T-cell (primary cell): ENCODE data around the gene CDC14A. TPM values are rescaled to one million over a fixed set of nuclear protein-coding genes. Genes with fewer than 3 reads are reported as not detected.
"Not testable (repeated sequence)": the region's sequence is repeated elsewhere in the genome, so short reads cannot be mapped to it uniquely, and the experiment has no call there.

Source experiments
- ATAC-seq, 4 experiments: fragments of 200-7000 bp in 3 of 4; fragments of 150-1000 bp in 1 of 4; cut with Tn5 transposase; replicated peaks in 1 of 4; 1 replicate in 3 of 4; 2 replicates in 1 of 4; pipeline ENCODE4 v1.10.0; 2021; ENCODE audit warnings: moderate library complexity in 3 of 4, mild to moderate bottlenecking in 2 of 4, moderate number of reproducible peaks in 1 of 4
- CTCF ChIA-PET, 2 donors: fragments of 300-600 bp; sonication (Branson Sonifier 250); formaldehyde crosslinking; loops; one replicate each; lab custom pipeline; 2022; ENCODE audit warnings: antibody characterized with exemption in 2 of 2; lab: Charles Lee
- POLR2A ChIA-PET, 2 donors: fragments of 300-600 bp; sonication (Branson Sonifier 250); formaldehyde crosslinking; loops; one replicate each; lab custom pipeline; 2022; ENCODE audit warnings: antibody characterized with exemption in 2 of 2; lab: Charles Lee
- DNase-seq, 35 experiments: peaks; one replicate each; pipeline versions ENCODE4 v3.0.0 to v3.0.0-alpha.2; 2013 to 2023
- H3K27ac ChIP-seq: one replicate; pipeline ENCODE4 v1.5.1; 2013; ENCODE audit warnings: low read length
- H3K27me3 ChIP-seq, 2 experiments: replicated peaks in 1 of 2; 1 replicate in 1 of 2; 2 replicates in 1 of 2; pipeline versions ENCODE4 v1.6.1 to v1.7.0; 2013; ENCODE audit warnings: low read length in 1 of 2, mixed read lengths in 1 of 2; ENCODE audit not compliant: control insufficient read depth in 2 of 2, insufficient read depth in 2 of 2; ENCODE audit errors: extremely low read depth in 1 of 2
- H3K36me3 ChIP-seq, 2 donors: 1 replicate in 1 of 2; 2 replicates in 1 of 2; pipeline versions ENCODE4 v1.6.1 to v1.7.0; 2013; ENCODE audit warnings: low read length in 1 of 2; ENCODE audit not compliant: control insufficient read depth in 2 of 2, insufficient read depth in 1 of 2; ENCODE audit errors: extremely low read depth in 1 of 2
- H3K4me1 ChIP-seq, 2 experiments: 1 replicate in 1 of 2; 2 replicates in 1 of 2; pipeline versions ENCODE4 v1.6.1 to v1.7.0; 2013; ENCODE audit warnings: low read length in 2 of 2, mixed read lengths in 1 of 2; ENCODE audit not compliant: insufficient read depth in 2 of 2, control insufficient read depth in 1 of 2; ENCODE audit errors: extremely low read depth in 1 of 2
- H3K4me3 ChIP-seq, 2 donors: 1 replicate in 1 of 2; 2 replicates in 1 of 2; pipeline versions ENCODE4 v1.5.1 to v1.7.0; 2013; ENCODE audit warnings: mild to moderate bottlenecking in 2 of 2, low read length in 1 of 2, moderate library complexity in 1 of 2; ENCODE audit not compliant: control insufficient read depth in 1 of 2; ENCODE audit errors: extremely low read depth in 1 of 2
- H3K9me3 ChIP-seq: 2 replicates; pipeline ENCODE4 v1.7.0; 2013
- H3K27ac Mint-ChIP-seq, 2 donors: one replicate each; pipeline ENCODE4 v1.8.0; 2020 to 2021; ENCODE audit warnings: mild to moderate bottlenecking in 2 of 2, mixed read lengths in 2 of 2
- H3K27me3 Mint-ChIP-seq, 2 donors: one replicate each; pipeline ENCODE4 v1.8.0; 2021 to 2022; ENCODE audit warnings: mixed read lengths in 2 of 2
- H3K36me3 Mint-ChIP-seq: one replicate; pipeline ENCODE4 v1.8.0; 2021; ENCODE audit warnings: mixed read lengths
- H3K4me1 Mint-ChIP-seq, 3 donors: one replicate each; pipeline ENCODE4 v1.8.0; 2020 to 2022; ENCODE audit warnings: mixed read lengths in 3 of 3, mild to moderate bottlenecking in 1 of 3
- H3K4me3 Mint-ChIP-seq, 3 donors: one replicate each; pipeline ENCODE4 v1.8.0; 2020 to 2022; ENCODE audit warnings: mild to moderate bottlenecking in 3 of 3, mixed read lengths in 3 of 3, moderate library complexity in 3 of 3
- H3K9me3 Mint-ChIP-seq, 3 donors: one replicate each; pipeline ENCODE4 v1.8.0; 2020 to 2022; ENCODE audit warnings: mixed read lengths in 3 of 3
- WGBS: methylation state at CpG from one replicate; pipeline ENCODE4 v1.1.5; 2013; ENCODE audit warnings: missing lambda C conversion rate; ENCODE audit not compliant: insufficient coverage; 5-methylcytosine and 5-hydroxymethylcytosine counted together
- total RNA-seq, 35 experiments: library from RNA in 6 of 35; stranded (reverse) in 6 of 35; fragments of 120-200 nt in 1 of 35; gene quantifications; one replicate each; pipeline versions ENCODE4 v1.2.1 to v1.2.4 and lab custom pipeline; 2013 to 2026

Gene CDC14A
- total RNA-seq, 5 donors from 2014 or later (not counting 1 experiment from before 2014, with no cell fraction given), result 77.1 to 169 (median 91.6) TPM

GRCh38 chr1:100376890-100377289 lies 24.6 kb downstream of the CDC14A start:
- CTCF ChIA-PET, result interaction anchor here in 1 of 2 donors (0.6 kb wide), 1 partner anchor 11 kb away, joined by 4 read pairs; no protein-coding TSS in a partner anchor
- Mint-ChIP-seq H3K36me3 (peaks cover 72% of the 10 kb centered on the region), H3K27ac (peak overlapping the region in 1 of 2 donors; percentile 17), H3K9me3 (peaks cover 0 to 13% (median 8%) of the 10 kb centered on the region in 3 donors), H3K4me3 (peak overlapping the region in 1 of 3 donors; percentile 25), H3K4me1 (peaks cover 80 to 90% (median 86%) of the 10 kb centered on the region in 3 donors)
- 100% methylated on average over 1 of the region's 6 CpGs for WGBS
- not testable (repeated sequence) for ATAC-seq, DNase-seq, H3K4me3 ChIP-seq, H3K9me3 ChIP-seq, H3K27me3 Mint-ChIP-seq, H3K27me3 ChIP-seq
- POLR2A ChIA-PET, result interaction anchor here (0.6 to 0.7 kb wide), 3 partner anchors 15 to 29 kb away, joined by 3 to 4 read pairs (median 3); no protein-coding TSS in a partner anchor
- peaks cover 19 to 20% of the 10 kb centered on the region in 2 experiments for H3K4me1 ChIP-seq
- H3K36me3 ChIP-seq, result peaks cover 0 to 26% of the 10 kb centered on the region in 2 donors
- H3K27ac ChIP-seq, result peak overlapping the region; percentile 9

- no peaks in the 10 kb centered on the region for H3K27me3 Mint-ChIP-seq
Observed at GRCh38 chr1:100377590-100378361, 25.5 kb downstream of the CDC14A start.

GRCh38 chr1:100378956-100379355 lies 26.6 kb downstream of the CDC14A start:
- no peak for ATAC-seq
- ChIA-PET POLR2A (interaction anchor here in 1 of 2 donors (0.6 kb wide), 1 partner anchor 20 kb away, joined by 3 read pairs; no protein-coding TSS in a partner anchor), CTCF (interaction anchor here in 1 of 2 donors (1.0 kb wide), 1 partner anchor 44 kb away, joined by 3 read pairs; no protein-coding TSS in a partner anchor)
- H3K27me3 ChIP-seq, result no peaks in the 10 kb centered on the region
- Mint-ChIP-seq H3K4me1 (peaks cover 83 to 89% (median 87%) of the 10 kb centered on the region in 3 donors), H3K9me3 (peaks cover 0 to 8% (median 8%) of the 10 kb centered on the region in 3 donors), H3K4me3 (no peak overlapping the region), H3K27me3 (no peaks in the 10 kb centered on the region), H3K36me3 (peaks cover 68% of the 10 kb centered on the region), H3K27ac (peak overlapping the region; percentile 24 to 35)
- peaks cover 0 to 36% of the 10 kb centered on the region in 2 donors for H3K36me3 ChIP-seq
- no peak overlapping the region for H3K4me3 ChIP-seq
- no peak overlapping the region for H3K27ac ChIP-seq
- H3K4me1 ChIP-seq, result peaks cover 25 to 28% of the 10 kb centered on the region in 2 experiments
- WGBS, result no CpG with 5 or more reads among the region's 2 CpGs
- H3K9me3 ChIP-seq, result no peaks in the 10 kb centered on the region
- no peak for DNase-seq

More at GRCh38 chr1:100377590-100378361, 25.5 kb downstream of the CDC14A start:
- POLR2A ChIA-PET, result no interaction called here
- Histone ChIP-seq H3K27ac (no peak overlapping the region), H3K36me3 (peaks cover 0 to 25% of the 10 kb centered on the region in 2 donors), H3K4me3 (no peak overlapping the region), H3K27me3 (no peaks in the 10 kb centered on the region), H3K4me1 (peaks cover 22% of the 10 kb centered on the region in 2 experiments), H3K9me3 (no peaks in the 10 kb centered on the region)
- Mint-ChIP-seq H3K27ac (peak overlapping the region; percentile 79 to 83), H3K4me1 (peaks cover 77 to 86% (median 83%) of the 10 kb centered on the region in 3 donors), H3K4me3 (peak overlapping the region; percentile 10 to 44 (median 28)), H3K9me3 (peaks cover 0 to 13% (median 8%) of the 10 kb centered on the region in 3 donors), H3K36me3 (peaks cover 66% of the 10 kb centered on the region)
- CTCF ChIA-PET, result no interaction called here
- DNase-seq, result no peak
- peak; percentile 20 to 55 (median 40) for ATAC-seq

DNA sequence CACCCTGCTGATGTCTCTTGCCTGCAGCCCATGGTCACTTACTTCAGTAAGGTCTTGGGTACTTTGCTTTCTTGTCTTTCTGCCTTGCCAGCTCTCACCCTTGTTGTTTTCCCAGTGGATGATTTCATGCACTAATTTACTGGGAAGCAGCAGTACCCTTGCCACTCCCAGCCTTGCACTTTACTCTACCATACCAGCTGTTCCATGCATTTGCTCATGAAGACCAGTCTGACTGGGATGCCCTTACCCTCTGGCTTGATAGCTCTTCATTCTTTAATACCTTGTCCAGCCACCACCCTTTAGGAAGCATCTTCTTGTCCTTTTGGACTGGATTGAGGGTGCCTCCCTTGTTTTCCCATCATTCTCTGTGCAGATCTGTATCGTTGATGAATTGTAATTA lies 28.3 kb downstream of the CDC14A start:
- Histone ChIP-seq H3K9me3 (no peaks in the 10 kb centered on the region), H3K4me1 (peaks cover 27 to 29% of the 10 kb centered on the region in 2 experiments), H3K27ac (no peak overlapping the region), H3K27me3 (no peaks in the 10 kb centered on the region), H3K4me3 (no peak overlapping the region), H3K36me3 (peaks cover 0 to 41% of the 10 kb centered on the region in 2 donors)
- Mint-ChIP-seq H3K4me1 (peaks cover 86 to 91% (median 89%) of the 10 kb centered on the region in 3 donors), H3K27ac (peak overlapping the region; percentile 65 to 72), H3K9me3 (no peaks in the 10 kb centered on the region), H3K27me3 (no peaks in the 10 kb centered on the region), H3K4me3 (peak overlapping the region in 1 of 3 donors; percentile 31), H3K36me3 (peaks cover 61% of the 10 kb centered on the region)
- ChIA-PET CTCF (interaction anchor here (0.5 to 1.6 kb wide), 4 partner anchors 16 to 76 kb away, joined by 3 to 5 read pairs (median 4); no protein-coding TSS in a partner anchor), POLR2A (interaction anchor here (0.6 to 1.0 kb wide), 2 partner anchors 11 to 20 kb away, joined by 4 read pairs; no protein-coding TSS in a partner anchor)
- no CpG with 5 or more reads among the region's 1 CpG for WGBS
- ATAC-seq (peak in 1 of 4 experiments; percentile 20), DNase-seq (no peak)

- peaks cover 0 to 34% of the 10 kb centered on the region in 2 donors for H3K36me3 ChIP-seq
- no peaks in the 10 kb centered on the region for H3K27me3 Mint-ChIP-seq
- ChIA-PET CTCF (interaction anchor here (0.6 to 1.2 kb wide), 5 partner anchors 15 to 295 kb away, joined by 3 to 8 read pairs (median 3); no protein-coding TSS in a partner anchor), POLR2A (interaction anchor here (0.7 to 1.2 kb wide), 2 partner anchors 40 to 57 kb away, joined by 5 to 9 read pairs; no protein-coding TSS in a partner anchor)
- peak in 1 of 4 experiments; percentile 25 for ATAC-seq
- H3K27me3 ChIP-seq, result no peaks in the 10 kb centered on the region
- H3K4me3 Mint-ChIP-seq, result peak overlapping the region in 1 of 3 donors; percentile 10
- H3K9me3 ChIP-seq, result no peaks in the 10 kb centered on the region
- DNase-seq, result no peak
- H3K27ac ChIP-seq, result no peak overlapping the region
- H3K27ac Mint-ChIP-seq, result peak overlapping the region; percentile 85 to 88
- H3K4me1 ChIP-seq, result peaks cover 34 to 35% of the 10 kb centered on the region in 2 experiments
- no CpG with 5 or more reads among the region's 1 CpG for WGBS
- no peaks in the 10 kb centered on the region for H3K9me3 Mint-ChIP-seq
- no peak overlapping the region for H3K4me3 ChIP-seq
- peaks cover 91 to 92% (median 92%) of the 10 kb centered on the region in 3 donors for H3K4me1 Mint-ChIP-seq
- peaks cover 54% of the 10 kb centered on the region for H3K36me3 Mint-ChIP-seq
Observed at GRCh38 chr1:100382657-100383056, 30.4 kb downstream of the CDC14A start.
